AG10803 (cell line): ENCODE measurements around the gene STRADA.

Source experiments
- DNase-seq: peaks from one replicate; pipeline ENCODE4 v3.0.0; 2010; ENCODE audit warnings: low read depth
- H3K4me3 ChIP-seq: 2 replicates; pipeline ENCODE4 v1.5.1; 2011; ENCODE audit warnings: mild to moderate bottlenecking, low read length, control low read depth
- TF ChIP-seq, protein P1 (sequence below): conservative IDR thresholded peaks from 2 replicates; pipeline ENCODE4 v1.5.1; 2011; ENCODE audit warnings: mild to moderate bottlenecking, low read length, control low read depth, inconsistent platforms

Gene STRADA

GRCh38 chr17:63780507-63780906 is 38.9 kb upstream of the STRADA start:
- no peak for DNase-seq

GRCh38 chr17:63775420-63775819 is 33.8 kb upstream of the STRADA start:
- no peak for DNase-seq
- peak overlapping the region; percentile 74 for H3K4me3 ChIP-seq
- TF ChIP-seq, protein P1, sequence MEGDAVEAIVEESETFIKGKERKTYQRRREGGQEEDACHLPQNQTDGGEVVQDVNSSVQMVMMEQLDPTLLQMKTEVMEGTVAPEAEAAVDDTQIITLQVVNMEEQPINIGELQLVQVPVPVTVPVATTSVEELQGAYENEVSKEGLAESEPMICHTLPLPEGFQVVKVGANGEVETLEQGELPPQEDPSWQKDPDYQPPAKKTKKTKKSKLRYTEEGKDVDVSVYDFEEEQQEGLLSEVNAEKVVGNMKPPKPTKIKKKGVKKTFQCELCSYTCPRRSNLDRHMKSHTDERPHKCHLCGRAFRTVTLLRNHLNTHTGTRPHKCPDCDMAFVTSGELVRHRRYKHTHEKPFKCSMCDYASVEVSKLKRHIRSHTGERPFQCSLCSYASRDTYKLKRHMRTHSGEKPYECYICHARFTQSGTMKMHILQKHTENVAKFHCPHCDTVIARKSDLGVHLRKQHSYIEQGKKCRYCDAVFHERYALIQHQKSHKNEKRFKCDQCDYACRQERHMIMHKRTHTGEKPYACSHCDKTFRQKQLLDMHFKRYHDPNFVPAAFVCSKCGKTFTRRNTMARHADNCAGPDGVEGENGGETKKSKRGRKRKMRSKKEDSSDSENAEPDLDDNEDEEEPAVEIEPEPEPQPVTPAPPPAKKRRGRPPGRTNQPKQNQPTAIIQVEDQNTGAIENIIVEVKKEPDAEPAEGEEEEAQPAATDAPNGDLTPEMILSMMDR = no peak

More at GRCh38 chr17:63780507-63780906, 38.9 kb upstream of the STRADA start:
- TF ChIP-seq, protein P1 = no peak
- no peak overlapping the region for H3K4me3 ChIP-seq

GRCh38 chr17:63774969-63775265 is 33.3 kb upstream of the STRADA start:
- DNase-seq = peak; percentile 17
- peak overlapping the region; percentile 74 for H3K4me3 ChIP-seq
- TF ChIP-seq, protein P1 = no peak

GRCh38 chr17:63774141-63774968 is 32.8 kb upstream of the STRADA start, which contains the start of gene DDX42:
Gene DDX42 (plus strand): TSS chr17:63774170. CDS start chr17:63787050, 12,880 bp downstream.
- peak within 1 kb of the TSS; percentile 94 for H3K4me3 ChIP-seq
- DNase-seq = peak; percentile 65
- TF ChIP-seq, protein P1 = no peak

- TF ChIP-seq, protein P1 = no peak
- peak; percentile 99 for DNase-seq
- peak within 1 kb of the TSS; percentile 94 for H3K4me3 ChIP-seq
Observed at GRCh38 chr17:63773272-63774140, 31.9 kb upstream of the STRADA start, which contains the start of gene CCDC47. Gene CCDC47 (minus strand): TSS chr17:63773597. CDS start chr17:63766175, 7,422 bp downstream.

- TF ChIP-seq, protein P1 = no peak
- peak overlapping the region; percentile 94 for H3K4me3 ChIP-seq
- peak; percentile 25 for DNase-seq
Observed at GRCh38 chr17:63772801-63773271, 31.2 kb upstream of the STRADA start.
